Psoas muscle (tissue), 8 donors: ENCODE data around the gene GOLM1. TPM values are rescaled to one million over a fixed set of nuclear protein-coding genes. Genes with fewer than 3 reads are reported as not detected.

Experiments used
- ATAC-seq, 4 donors: fragments of 200-7000 bp; cut with Tn5 transposase; one replicate each; pipeline ENCODE4 v1.9.1; 2020; ENCODE audit warnings: moderate library complexity in 3 of 4, mild to moderate bottlenecking in 2 of 4
- DNase-seq, 2 donors: peaks; one replicate each; pipeline ENCODE4 v3.0.0-alpha.2; 2020
- H3K27ac ChIP-seq: fragments of 200-600 bp; one replicate; pipeline ENCODE4 v1.8.0; 2022
- H3K27me3 ChIP-seq, 3 donors: fragments of 200-600 bp in 1 of 3; one replicate each; pipeline versions ENCODE4 v1.6.1 to v1.8.0; 2013 to 2022; ENCODE audit warnings: low read length in 2 of 3, mild to moderate bottlenecking in 2 of 3, moderate library complexity in 1 of 3; ENCODE audit not compliant: insufficient read depth in 3 of 3
- H3K36me3 ChIP-seq, 2 donors: fragments of 200-600 bp in 1 of 2; one replicate each; pipeline versions ENCODE4 v1.6.1 to v1.8.0; 2013 to 2022; ENCODE audit warnings: low read depth in 1 of 2, mild to moderate bottlenecking in 1 of 2, moderate library complexity in 1 of 2; ENCODE audit not compliant: insufficient read depth in 1 of 2
- H3K4me1 ChIP-seq: fragments of 200-600 bp; one replicate; pipeline ENCODE4 v1.8.0; 2022
- H3K4me3 ChIP-seq: fragments of 200-600 bp; one replicate; pipeline ENCODE4 v1.8.0; 2022; ENCODE audit warnings: mild to moderate bottlenecking
- H3K9me3 ChIP-seq: fragments of 200-600 bp; one replicate; pipeline ENCODE4 v1.8.0; 2022
- CTCF ChIP-seq: fragments of 200-600 bp; IDR thresholded peaks from one replicate; pipeline ENCODE4 v1.8.0; 2022; ENCODE audit warnings: antibody characterized with exemption
- WGBS, 3 donors: extraction: QIAGEN DNeasy Blood & Tissue Kit; methylation state at CpG; one replicate each; pipeline versions ENCODE4 v1.1.6 to v1.1.7; 2013; 5-methylcytosine and 5-hydroxymethylcytosine counted together
- intact Hi-C, 2 donors: fragments of 100-400 bp; cut with DNase I; formaldehyde crosslinking; loops; one replicate each; pipeline versions ENCODE4 v1.11.0 to v1.14.2; 2022
- polyA plus RNA-seq, 3 donors: library from polyadenylated mRNA; stranded (reverse); fragments of 200-250 nt; gene quantifications; one replicate each; pipeline ENCODE4 v1.2.3, GENCODE V29; 2013
- total RNA-seq, 4 donors: library from RNA; stranded (reverse); fragmentation: NEBNext Ultra II Directional in 2 of 4; extraction: Animal tissue kit (Norgen Biotek cat#: 25700) in 2 of 4; gene quantifications; one replicate each; pipeline versions ENCODE4 v1.2.1 to v1.2.4, GENCODE V29; 2021 to 2023
- donor health status: healthy with polysubstance abuse.
- donor health status: DM: no; HTN: no; CAD: no; lungs with moderate emphysema.
- donor health status: Bipolar disorder and iron deficiency.
- donor health status: healthy.
- donor health status: DM: yes; HTN: yes; CAD: no.
- donor health status: DM: no; HTN: no; CAD: no.
- donor health status: DM: no; HTN: no; CAD: no.
- donor health status: DM: yes; HTN: yes; CAD: no.

GOLM1 gene
- total and polyA plus RNA-seq, 7 donors = 2.6 to 7.0 (median 3.6) TPM

DNA sequence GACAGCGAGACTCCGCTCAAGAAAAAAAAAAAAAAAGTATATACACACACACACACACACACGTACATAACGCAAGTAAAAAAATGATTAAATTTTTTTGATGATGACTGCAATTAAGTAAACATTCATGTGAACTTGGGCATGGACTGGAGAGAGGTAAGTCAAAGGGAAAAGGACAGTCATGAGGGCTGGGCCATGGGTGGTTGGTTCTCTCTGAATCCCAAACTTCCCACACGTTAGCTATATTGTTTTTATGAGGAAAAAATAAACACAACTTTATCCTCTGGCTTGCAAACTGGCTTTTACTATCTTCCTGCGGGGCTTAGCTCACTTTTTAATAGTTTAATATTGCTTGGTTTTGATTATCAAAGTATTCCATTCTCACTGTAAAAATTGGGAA is 53.7 kb downstream of the GOLM1 start:
- ATAC-seq (no peak), DNase-seq (no peak)
- Histone ChIP-seq H3K4me1 (no peaks in the 10 kb centered on the region), H3K4me3 (no peak overlapping the region), H3K27me3 (no peaks in the 10 kb centered on the region), H3K27ac (no peak overlapping the region), H3K36me3 (no peaks in the 10 kb centered on the region), H3K9me3 (no peaks in the 10 kb centered on the region)
- no peak for TF ChIP-seq CTCF
- 94 to 96% (median 95%) methylated on average over 6 of the region's 6 CpGs for WGBS, 3 donors
- intact Hi-C loops = no loop called here

DNA sequence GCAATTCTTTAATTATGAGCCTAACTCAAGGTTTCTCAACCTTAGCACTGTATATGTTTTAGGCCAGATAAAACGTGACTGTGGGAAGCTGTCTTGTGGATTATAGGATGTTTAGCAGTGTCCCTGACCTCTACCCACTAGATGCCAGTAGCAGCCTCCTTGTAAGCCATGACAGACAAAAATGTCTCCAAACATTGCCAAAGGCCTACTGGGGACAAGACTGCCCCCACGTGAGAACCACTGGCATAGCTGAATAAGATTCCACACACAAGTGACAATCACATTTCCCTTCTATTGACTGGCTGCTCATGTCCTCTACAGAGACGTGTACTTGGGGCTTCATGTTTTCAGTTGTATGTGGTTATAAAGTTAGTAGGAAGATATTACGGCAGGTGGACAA is 55.4 kb downstream of the GOLM1 start:
- Histone ChIP-seq H3K9me3 (no peaks in the 10 kb centered on the region), H3K36me3 (no peaks in the 10 kb centered on the region), H3K27me3 (no peaks in the 10 kb centered on the region), H3K4me3 (no peak overlapping the region), H3K4me1 (no peaks in the 10 kb centered on the region), H3K27ac (no peak overlapping the region)
- intact Hi-C loops = no loop called here
- 83 to 90% (median 90%) methylated on average over 4 of the region's 4 CpGs for WGBS, 3 donors
- no peak for TF ChIP-seq CTCF
- DNase-seq (no peak), ATAC-seq (no peak)

GRCh38 chr9:86043586-86043985 is 55.8 kb downstream of the GOLM1 start:
- DNase-seq = no peak

DNA sequence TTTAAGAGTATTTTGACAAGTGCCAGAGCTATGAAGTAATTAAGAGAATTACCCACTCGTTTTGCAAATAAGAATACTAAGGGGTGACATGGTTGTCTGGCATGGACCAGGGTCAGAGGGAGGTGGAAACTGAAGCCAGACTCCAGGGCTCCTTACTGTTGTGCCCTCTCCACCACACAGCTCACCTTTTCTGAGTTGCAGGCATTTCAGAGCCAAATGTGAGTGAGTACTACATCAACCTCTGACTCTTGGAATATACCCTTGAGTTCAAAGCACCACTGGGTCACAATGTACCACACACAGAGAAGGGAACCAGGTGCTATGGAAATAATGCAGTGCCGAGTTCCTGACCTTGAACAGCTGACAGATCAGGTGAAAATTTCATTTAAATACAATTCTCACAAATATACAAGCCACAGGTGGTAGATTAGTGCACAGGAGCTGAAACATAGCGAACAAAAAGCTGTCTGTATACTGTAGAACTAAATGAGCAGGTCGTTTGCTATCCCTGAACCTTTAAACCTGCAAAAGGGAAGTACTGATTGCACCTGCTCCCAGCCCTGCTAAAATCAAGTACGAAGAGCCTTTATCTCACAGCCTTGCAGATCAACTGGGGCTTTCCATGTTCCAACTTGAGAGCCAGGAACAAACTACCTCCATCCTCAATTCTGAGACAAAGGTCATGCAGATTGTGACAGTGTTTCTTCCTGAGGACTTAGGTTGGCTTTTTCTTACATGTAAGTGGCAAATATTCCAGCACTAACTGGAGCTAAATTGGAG is 57.0 kb downstream of the GOLM1 start:
- WGBS, 3 donors = 73 to 79% (median 78%) methylated on average over 5 of the region's 5 CpGs
- no peaks in the 10 kb centered on the region for H3K36me3 ChIP-seq
- H3K27me3 ChIP-seq = no peaks in the 10 kb centered on the region
- intact Hi-C loops = no loop called here
- no peaks in the 10 kb centered on the region for H3K9me3 ChIP-seq
- DNase-seq = no peak
- no peak for ATAC-seq
- H3K4me3 ChIP-seq = no peak overlapping the region
- H3K4me1 ChIP-seq = no peaks in the 10 kb centered on the region
- no peak overlapping the region for H3K27ac ChIP-seq
- TF ChIP-seq CTCF = no peak

More at GRCh38 chr9:86043586-86043985, 55.8 kb downstream of the GOLM1 start:
- intact Hi-C loops = no loop called here
- WGBS, 3 donors = 87 to 96% (median 90%) methylated on average over 5 of the region's 5 CpGs
- no peaks in the 10 kb centered on the region for H3K27me3 ChIP-seq
- H3K36me3 ChIP-seq = no peaks in the 10 kb centered on the region
- no peak overlapping the region for H3K27ac ChIP-seq
- H3K4me3 ChIP-seq = no peak overlapping the region
- no peak for TF ChIP-seq CTCF
- no peaks in the 10 kb centered on the region for H3K4me1 ChIP-seq
- no peaks in the 10 kb centered on the region for H3K9me3 ChIP-seq
- no peak for ATAC-seq

DNA sequence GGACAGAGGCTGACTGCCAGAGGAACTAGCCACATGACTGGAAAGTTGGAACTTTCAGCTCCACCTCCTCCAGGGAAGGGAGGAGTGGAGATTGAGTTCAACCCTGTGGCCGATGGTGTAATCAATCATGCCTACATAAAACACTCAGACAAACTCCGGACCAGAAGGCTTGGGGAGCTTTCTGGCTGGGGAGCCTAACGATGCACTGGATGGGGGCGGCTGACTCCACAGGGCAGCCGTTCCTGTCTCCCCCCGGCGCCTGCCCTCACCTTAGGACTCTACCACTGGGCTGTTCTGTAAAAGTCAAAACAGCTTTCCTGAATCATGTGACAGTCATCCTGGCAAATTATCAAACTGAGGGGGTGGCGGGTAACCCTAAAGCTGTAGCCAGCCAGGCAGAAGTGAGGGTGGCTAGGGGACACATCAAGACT is 58.0 kb downstream of the GOLM1 start:
- Histone ChIP-seq H3K9me3 (no peaks in the 10 kb centered on the region), H3K4me1 (no peaks in the 10 kb centered on the region), H3K36me3 (no peaks in the 10 kb centered on the region), H3K27me3 (no peaks in the 10 kb centered on the region), H3K27ac (no peak overlapping the region), H3K4me3 (no peak overlapping the region)
- TF ChIP-seq CTCF = no peak
- DNase-seq (no peak), ATAC-seq (no peak)
- intact Hi-C loops = no loop called here
- 46 to 58% (median 50%) methylated on average over 8 of the region's 8 CpGs for WGBS, 3 donors
